HG03439 (cell line): ENCODE results near the gene CAMTA1.
"Not testable (repeated sequence)": the region's sequence is repeated elsewhere in the genome, so short reads cannot be mapped to it uniquely, and the experiment has no call there.

Experiments used
- ATAC-seq: cut with Tn5 transposase; IDR thresholded peaks from one replicate; pipeline ENCODE4 v1.9.1; 2021; ENCODE audit warnings: mild to moderate bottlenecking, moderate library complexity; ENCODE audit not compliant: unreplicated experiment

CAMTA1 gene

GRCh38 chr1:7587108-7587772 lies 802.0 kb downstream of the CAMTA1 start:
- ATAC-seq = no peak

GRCh38 chr1:7587773-7588456 lies 802.7 kb downstream of the CAMTA1 start:
- ATAC-seq = no peak

GRCh38 chr1:7588457-7588827 lies 803.2 kb downstream of the CAMTA1 start:
- no peak for ATAC-seq

GRCh38 chr1:7589080-7589735 lies 804.0 kb downstream of the CAMTA1 start:
- ATAC-seq = no peak

- no peak for ATAC-seq
Observed at GRCh38 chr1:7589774-7590425, 804.6 kb downstream of the CAMTA1 start.

- ATAC-seq = no peak
Observed at GRCh38 chr1:7590426-7590790, 805.2 kb downstream of the CAMTA1 start.

GRCh38 chr1:7591565-7591964 lies 806.3 kb downstream of the CAMTA1 start:
- no peak for ATAC-seq

- ATAC-seq = no peak
Observed at GRCh38 chr1:7592120-7592798, 807.0 kb downstream of the CAMTA1 start.

- no peak for ATAC-seq
Observed at GRCh38 chr1:7594002-7594713, 808.9 kb downstream of the CAMTA1 start.

GRCh38 chr1:7594714-7595295 lies 809.6 kb downstream of the CAMTA1 start:
- ATAC-seq = no peak

- ATAC-seq = no peak
Observed at GRCh38 chr1:7595336-7595735, 810.1 kb downstream of the CAMTA1 start.

GRCh38 chr1:7596126-7596965 lies 811.1 kb downstream of the CAMTA1 start:
- ATAC-seq = no peak

- not testable (repeated sequence) for ATAC-seq
Observed at GRCh38 chr1:7598058-7598457, 812.8 kb downstream of the CAMTA1 start.

GRCh38 chr1:7604906-7605305 lies 819.7 kb downstream of the CAMTA1 start:
- not testable (repeated sequence) for ATAC-seq

- no peak for ATAC-seq
Observed at GRCh38 chr1:7606096-7606495, 820.8 kb downstream of the CAMTA1 start.

- no peak for ATAC-seq
Observed at GRCh38 chr1:7607097-7607496, 821.8 kb downstream of the CAMTA1 start.

GRCh38 chr1:7608628-7609305 lies 823.5 kb downstream of the CAMTA1 start:
- no peak for ATAC-seq

- no peak for ATAC-seq
Observed at GRCh38 chr1:7609311-7609994, 824.2 kb downstream of the CAMTA1 start.
